Stomach smooth muscle (tissue), 2 donors: Measurements from ENCODE around the gene RBBP4.
"Not testable (repeated sequence)": the region's sequence is repeated elsewhere in the genome, so short reads cannot be mapped to it uniquely, and the experiment has no call there.

Experiments used
- H3K27ac ChIP-seq: one replicate; pipeline ENCODE4 v1.7.0; 2013; ENCODE audit warnings: mild to moderate bottlenecking, low read length, inconsistent platforms
- H3K27me3 ChIP-seq, 2 donors: one replicate each; pipeline ENCODE4 v1.7.0; 2013; ENCODE audit warnings: low read length in 2 of 2; ENCODE audit not compliant: insufficient read depth in 2 of 2, control insufficient read depth in 1 of 2
- H3K36me3 ChIP-seq, 2 donors: one replicate each; pipeline ENCODE4 v1.7.0; 2013; ENCODE audit warnings: low read length in 2 of 2; ENCODE audit not compliant: control insufficient read depth in 2 of 2, insufficient read depth in 2 of 2
- H3K4me1 ChIP-seq: one replicate; pipeline ENCODE4 v1.7.0; 2013; ENCODE audit warnings: low read length; ENCODE audit not compliant: control insufficient read depth, insufficient read depth
- H3K4me3 ChIP-seq, 2 donors: one replicate each; pipeline ENCODE4 v1.7.0; 2013; ENCODE audit warnings: low read length in 2 of 2
- H3K9ac ChIP-seq, 2 donors: one replicate each; pipeline ENCODE4 v1.7.0; 2013; ENCODE audit warnings: low read length in 2 of 2, mild to moderate bottlenecking in 1 of 2
- H3K9me3 ChIP-seq, 2 donors: one replicate each; pipeline ENCODE4 v1.7.0; 2013; ENCODE audit warnings: low read length in 2 of 2; ENCODE audit not compliant: control insufficient read depth in 2 of 2
- donor health status: healthy.
- donor health status: Pancreatic carcinoma.

Gene RBBP4

GRCh38 chr1:32695098-32695904 lies 44.3 kb downstream of the RBBP4 start:
- peaks cover 6 to 10% of the 10 kb centered on the region in 2 donors for H3K36me3 ChIP-seq
- no peak overlapping the region for H3K9ac ChIP-seq
- H3K4me3 ChIP-seq, result peak overlapping the region in 1 of 2 donors; percentile 47
- peaks cover 29% of the 10 kb centered on the region for H3K4me1 ChIP-seq
- no peaks in the 10 kb centered on the region for H3K9me3 ChIP-seq
- peak overlapping the region; percentile 41 for H3K27ac ChIP-seq
- H3K27me3 ChIP-seq, result no peaks in the 10 kb centered on the region

GRCh38 chr1:32696041-32696440 lies 45.0 kb downstream of the RBBP4 start:
- H3K4me3 ChIP-seq, result no peak overlapping the region
- peaks cover 6 to 10% of the 10 kb centered on the region in 2 donors for H3K36me3 ChIP-seq
- H3K9me3 ChIP-seq, result no peaks in the 10 kb centered on the region
- H3K4me1 ChIP-seq, result peaks cover 29% of the 10 kb centered on the region
- no peaks in the 10 kb centered on the region for H3K27me3 ChIP-seq
- peak overlapping the region; percentile 41 for H3K27ac ChIP-seq
- no peak overlapping the region for H3K9ac ChIP-seq

GRCh38 chr1:32696996-32697395 lies 46.0 kb downstream of the RBBP4 start:
- not testable (repeated sequence) for H3K36me3 ChIP-seq, H3K4me3 ChIP-seq, H3K9me3 ChIP-seq, H3K27ac ChIP-seq, H3K9ac ChIP-seq, H3K27me3 ChIP-seq
- H3K4me1 ChIP-seq, result peaks cover 38% of the 10 kb centered on the region

- Histone ChIP-seq H3K4me1 (peaks cover 38% of the 10 kb centered on the region), H3K27me3 (no peaks in the 10 kb centered on the region), H3K9me3 (no peaks in the 10 kb centered on the region), H3K9ac (peak overlapping the region; percentile 70 to 72), H3K4me3 (peak overlapping the region; percentile 76 to 85), H3K36me3 (no peaks in the 10 kb centered on the region), H3K27ac (peak overlapping the region; percentile 71)
Measured at GRCh38 chr1:32701421-32701911, 50.5 kb downstream of the RBBP4 start.

DNA sequence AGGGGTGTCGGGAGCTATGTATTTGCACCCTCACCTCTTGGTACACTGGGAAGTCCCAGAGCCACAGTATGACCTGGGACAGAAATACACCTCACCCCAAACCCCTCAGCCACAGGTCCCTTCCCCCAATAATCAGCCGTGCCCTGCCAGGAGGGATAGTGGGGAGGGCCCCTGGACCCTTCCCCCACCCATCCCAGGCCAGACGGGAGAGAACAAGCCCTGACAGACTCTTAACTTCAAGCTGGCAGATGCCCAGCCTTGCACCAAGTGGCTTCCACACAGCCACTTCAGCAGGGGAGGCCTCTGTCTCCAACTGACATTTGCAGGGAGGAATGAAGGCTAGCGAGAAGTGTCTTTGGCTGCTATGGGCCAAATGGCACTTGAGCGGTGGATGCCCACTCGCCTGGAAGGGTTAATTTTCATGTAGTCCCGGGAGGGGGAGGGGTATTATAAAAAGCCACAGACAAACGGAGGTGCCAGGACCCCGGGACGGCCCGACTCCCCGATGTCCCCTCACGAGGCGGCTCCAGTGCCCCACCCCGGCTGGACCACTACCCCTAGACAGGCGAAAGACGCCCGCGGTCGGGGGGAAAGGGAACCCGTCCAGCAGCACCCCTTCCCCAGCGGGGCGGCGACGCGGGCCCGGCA lies 51.1 kb downstream of the RBBP4 start:
- H3K4me1 ChIP-seq, result peaks cover 44% of the 10 kb centered on the region

GRCh38 chr1:32702599-32703478 lies 51.8 kb downstream of the RBBP4 start, which contains the start of gene SYNC:
SYNC (minus strand) TSS chr1:32702770; CDS start chr1:32702660, 110 bp downstream.
- H3K9ac ChIP-seq, result peak within 1 kb of the TSS; percentile 72 to 84
- peaks cover 44% of the 10 kb centered on the region for H3K4me1 ChIP-seq
- no peaks in the 10 kb centered on the region for H3K9me3 ChIP-seq
- peak within 1 kb of the TSS; percentile 96 for H3K27ac ChIP-seq
- no peaks in the 10 kb centered on the region for H3K36me3 ChIP-seq
- H3K27me3 ChIP-seq, result no peaks in the 10 kb centered on the region
- H3K4me3 ChIP-seq, result peak within 1 kb of the TSS; percentile 76 to 85

More for the DNA sequence above, 51.1 kb downstream of the RBBP4 start:
- Histone ChIP-seq H3K9me3 (no peaks in the 10 kb centered on the region), H3K27ac (peak overlapping the region; percentile 71), H3K27me3 (no peaks in the 10 kb centered on the region), H3K36me3 (no peaks in the 10 kb centered on the region), H3K4me3 (peak overlapping the region; percentile 76 to 85), H3K9ac (peak overlapping the region; percentile 70 to 72)

DNA sequence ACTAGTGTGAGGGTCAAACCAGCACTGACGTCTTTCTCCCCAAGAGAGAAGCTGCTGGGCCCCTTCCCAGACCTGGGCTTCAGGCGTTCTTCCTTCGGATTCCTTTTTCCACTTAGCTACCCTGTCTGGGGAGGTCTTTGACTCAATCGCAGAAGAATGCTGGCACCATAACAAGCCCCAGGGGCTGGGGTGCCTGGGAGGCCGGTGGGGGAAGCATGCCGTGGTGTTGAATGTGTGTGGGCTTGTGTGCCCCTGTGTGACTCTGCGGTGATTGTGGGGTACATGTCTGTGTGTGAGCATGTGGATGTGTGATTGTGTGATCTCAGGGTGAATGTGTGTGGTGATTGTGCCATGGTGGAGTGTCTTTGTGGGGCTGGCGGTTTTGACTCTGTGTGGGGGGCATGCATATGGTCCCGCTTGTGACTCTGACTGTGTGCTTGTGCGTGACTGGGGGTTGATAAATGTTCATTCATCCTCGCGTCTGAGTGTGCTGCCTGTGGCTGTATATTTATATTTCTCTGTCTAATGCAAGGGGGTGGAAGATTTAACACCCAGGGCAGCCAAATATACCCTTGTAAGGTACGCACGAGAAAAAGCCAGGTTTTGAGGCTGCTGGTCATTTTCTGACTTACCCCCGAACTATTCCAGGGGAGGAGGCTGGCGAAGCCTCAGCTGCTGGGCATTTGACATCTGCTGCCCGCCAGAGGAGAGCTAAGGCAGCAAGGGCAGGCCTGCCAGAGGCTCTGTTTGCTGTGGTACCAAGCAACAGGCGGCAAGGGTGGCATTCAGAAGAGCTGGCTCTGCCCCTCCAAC lies 52.7 kb downstream of the RBBP4 start:
- Histone ChIP-seq H3K9me3 (no peaks in the 10 kb centered on the region), H3K4me1 (peaks cover 44% of the 10 kb centered on the region), H3K27ac (peak overlapping the region; percentile 96), H3K36me3 (no peaks in the 10 kb centered on the region), H3K9ac (peak overlapping the region; percentile 72 to 84), H3K4me3 (peak overlapping the region; percentile 62 to 85), H3K27me3 (no peaks in the 10 kb centered on the region)

DNA sequence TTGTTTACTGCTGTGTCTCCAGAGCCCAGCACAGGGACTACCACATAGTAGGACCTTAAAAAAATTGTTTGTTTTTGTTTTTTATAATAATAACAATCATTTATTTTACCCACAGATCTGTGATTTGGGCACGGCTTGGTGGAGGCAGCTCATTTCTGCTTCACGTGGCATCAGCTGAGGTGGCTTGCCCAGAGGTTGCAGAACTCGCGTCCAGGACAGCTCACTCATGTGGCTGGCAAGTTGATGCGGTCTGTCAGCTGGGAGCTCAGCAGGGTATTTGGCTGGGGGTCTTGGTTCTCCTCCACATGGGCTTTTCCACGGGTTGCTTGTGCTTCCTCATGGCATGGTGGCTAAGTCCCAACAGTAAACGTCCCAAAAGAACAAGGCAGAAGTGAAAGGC lies 54.5 kb downstream of the RBBP4 start:
- Histone ChIP-seq H3K9ac (no peak overlapping the region), H3K27me3 (no peaks in the 10 kb centered on the region), H3K9me3 (no peaks in the 10 kb centered on the region), H3K4me1 (peaks cover 44% of the 10 kb centered on the region), H3K4me3 (peak overlapping the region in 1 of 2 donors; percentile 4), H3K27ac (peak overlapping the region; percentile 78), H3K36me3 (no peaks in the 10 kb centered on the region)

- H3K4me1 ChIP-seq, result peaks cover 40% of the 10 kb centered on the region
- peak overlapping the region; percentile 78 for H3K27ac ChIP-seq
- no peaks in the 10 kb centered on the region for H3K9me3 ChIP-seq
Measured at GRCh38 chr1:32706491-32706890, 55.5 kb downstream of the RBBP4 start.

More at GRCh38 chr1:32706491-32706890, 55.5 kb downstream of the RBBP4 start:
- Histone ChIP-seq H3K4me3 (no peak overlapping the region), H3K36me3 (no peaks in the 10 kb centered on the region), H3K9ac (peak overlapping the region; percentile 13 to 58), H3K27me3 (no peaks in the 10 kb centered on the region)
